HepG2 (cell line): Measurements from ENCODE around the gene SPTSSB. TPM values are rescaled to one million over a fixed set of nuclear protein-coding genes. Genes with fewer than 3 reads are reported as not detected.

Source experiments
- BRCA1 ChIP-seq: sonication (generic); formaldehyde crosslinking; IDR thresholded peaks from 2 replicates; pipeline ENCODE4 v1.4.0; 2020; ENCODE audit warnings: missing genetic modification reagents
- CEBPG ChIP-seq: IDR thresholded peaks from 2 replicates; pipeline ENCODE4 v1.6.1; 2016
- JUND ChIP-seq: sonication (generic); formaldehyde crosslinking; IDR thresholded peaks from 2 replicates; pipeline ENCODE4 v1.8.0; 2022; ENCODE audit warnings: mild to moderate bottlenecking, missing genetic modification reagents
- NFE2L2 ChIP-seq: fragments of 150-350 bp; IDR thresholded peaks from 2 replicates; pipeline ENCODE4 v1.6.1; 2014; ENCODE audit warnings: low read length
- PHF5A ChIP-seq: IDR thresholded peaks from one replicate; pipeline ENCODE4 v1.6.1; 2018; ENCODE audit warnings: low read depth, missing genetic modification reagents; ENCODE audit not compliant: unreplicated experiment
- PRDM15 ChIP-seq: sonication (generic); formaldehyde crosslinking; IDR thresholded peaks from 2 replicates; pipeline ENCODE4 v1.4.0; 2020; ENCODE audit warnings: missing genetic modification reagents
- RFX1 ChIP-seq: fragments of 450-650 bp; IDR thresholded peaks from 2 replicates; pipeline ENCODE4 v1.6.1; 2017
- RFX5 ChIP-seq: IDR thresholded peaks from 2 replicates; pipeline ENCODE4 v1.6.1; 2011; ENCODE audit warnings: low read depth, low read length, improper control_type of control experiment
- RFXANK ChIP-seq: IDR thresholded peaks from 2 replicates; pipeline ENCODE4 v1.6.1; 2016
- TFE3 ChIP-seq: IDR thresholded peaks from 2 replicates; pipeline ENCODE4 v1.6.1; 2016
- TIGD3 ChIP-seq: sonication (generic); formaldehyde crosslinking; IDR thresholded peaks from 2 replicates; pipeline ENCODE4 v1.5.1; 2020; ENCODE audit warnings: mild to moderate bottlenecking, missing genetic modification reagents, borderline replicate concordance
- ZNF317 ChIP-seq: sonication (generic); formaldehyde crosslinking; IDR thresholded peaks from 2 replicates; pipeline ENCODE4 v1.5.0; 2020; ENCODE audit warnings: mild to moderate bottlenecking, missing genetic modification reagents
- ZNF350 ChIP-seq: sonication (generic); formaldehyde crosslinking; IDR thresholded peaks from 2 replicates; pipeline ENCODE4 v1.4.0; 2020; ENCODE audit warnings: mild to moderate bottlenecking, low read depth, missing genetic modification reagents, borderline replicate concordance
- ZNF460 ChIP-seq: sonication (generic); formaldehyde crosslinking; IDR thresholded peaks from 2 replicates; pipeline ENCODE4 v1.5.1; 2020; ENCODE audit warnings: missing genetic modification reagents, mild to moderate bottlenecking, borderline replicate concordance
- ZNF530 ChIP-seq: sonication (generic); formaldehyde crosslinking; IDR thresholded peaks from 2 replicates; pipeline ENCODE4 v1.5.0; 2020; ENCODE audit warnings: low read depth, mild to moderate bottlenecking, missing genetic modification reagents
- ZNF704 ChIP-seq: sonication (generic); formaldehyde crosslinking; IDR thresholded peaks from 2 replicates; pipeline ENCODE4 v1.8.1; 2023; ENCODE audit warnings: mild to moderate bottlenecking, inconsistent platforms, moderate library complexity, missing genetic modification reagents, borderline replicate concordance
- polyA plus RNA-seq, 8 experiments: library from polyadenylated mRNA; depleted of rRNA in 3 of 8; stranded (reverse) in 7 of 8; unstranded in 1 of 8; fragments of >200 nt; fragmentation: Illumina TruSeq in 4 of 8; extraction: Trizol in 4 of 8; gene quantifications; 2 replicates each; pipeline versions ENCODE4 v1.2.1 to v1.2.3, GENCODE V29; 2011 to 2016; ENCODE audit warnings: low read depth in 4 of 8, missing spikeins in 1 of 8, mixed read lengths in 1 of 8; ENCODE audit not compliant: insufficient read depth in 1 of 8
- total RNA-seq, 5 experiments: library from RNA; depleted of rRNA; stranded (reverse); fragments of >200 nt; fragmentation: Illumina TruSeq; extraction: Trizol; gene quantifications; 2 replicates each; pipeline ENCODE4 v1.2.3, GENCODE V29; 2016; ENCODE audit warnings: low read depth in 1 of 5
- TF ChIP-seq, protein P1 (sequence below): sonication (generic); formaldehyde crosslinking; IDR thresholded peaks from 2 replicates; pipeline ENCODE4 v1.5.0; 2020; ENCODE audit warnings: missing genetic modification reagents, mild to moderate bottlenecking, borderline replicate concordance
- TF ChIP-seq, protein P2 (sequence below): fragments of 450-650 bp; IDR thresholded peaks from 2 replicates; pipeline ENCODE4 v1.6.1; 2016

Gene SPTSSB
- total and polyA plus RNA-seq, 2 of the 13 experiments (the other 11 are each of a cell fraction or from before 2014, with no cell fraction given) = 0.51 to 2.4 TPM

- no peak for TF ChIP-seq TIGD3 (CRISPR knock-in tag)
- no peak for TF ChIP-seq PRDM15
- TF ChIP-seq NFE2L2 = no peak
- no peak for TF ChIP-seq JUND (CRISPR knock-in tag)
- TF ChIP-seq, protein P1, sequence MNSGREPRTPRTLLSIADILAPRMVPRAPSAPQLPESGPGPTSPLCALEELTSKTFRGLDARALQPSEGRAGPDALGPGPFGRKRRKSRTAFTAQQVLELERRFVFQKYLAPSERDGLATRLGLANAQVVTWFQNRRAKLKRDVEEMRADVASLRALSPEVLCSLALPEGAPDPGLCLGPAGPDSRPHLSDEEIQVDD (CRISPR knock-in tag) = no peak
- 0 out of 2 replicates have a peak, but pooled peaks have one; percentile 8 for TF ChIP-seq CEBPG (CRISPR knock-in tag)
- no peak for TF ChIP-seq ZNF704 (CRISPR knock-in tag)
- TF ChIP-seq RFX5 = no peak
- TF ChIP-seq BRCA1 = no peak
- no peak for TF ChIP-seq PHF5A (CRISPR knock-in tag)
- no peak for TF ChIP-seq ZNF460 (CRISPR knock-in tag)
- TF ChIP-seq RFXANK (CRISPR knock-in tag) = 0 out of 2 replicates have a peak, but pooled peaks have one; percentile 44
- peak; percentile 69; the same call in 1 of the 2 replicates for TF ChIP-seq TFE3 (CRISPR knock-in tag)
- TF ChIP-seq, protein P2, sequence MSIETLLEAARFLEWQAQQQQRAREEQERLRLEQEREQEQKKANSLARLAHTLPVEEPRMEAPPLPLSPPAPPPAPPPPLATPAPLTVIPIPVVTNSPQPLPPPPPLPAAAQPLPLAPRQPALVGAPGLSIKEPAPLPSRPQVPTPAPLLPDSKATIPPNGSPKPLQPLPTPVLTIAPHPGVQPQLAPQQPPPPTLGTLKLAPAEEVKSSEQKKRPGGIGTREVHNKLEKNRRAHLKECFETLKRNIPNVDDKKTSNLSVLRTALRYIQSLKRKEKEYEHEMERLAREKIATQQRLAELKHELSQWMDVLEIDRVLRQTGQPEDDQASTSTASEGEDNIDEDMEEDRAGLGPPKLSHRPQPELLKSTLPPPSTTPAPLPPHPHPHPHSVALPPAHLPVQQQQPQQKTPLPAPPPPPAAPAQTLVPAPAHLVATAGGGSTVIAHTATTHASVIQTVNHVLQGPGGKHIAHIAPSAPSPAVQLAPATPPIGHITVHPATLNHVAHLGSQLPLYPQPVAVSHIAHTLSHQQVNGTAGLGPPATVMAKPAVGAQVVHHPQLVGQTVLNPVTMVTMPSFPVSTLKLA = no peak
- no peak for TF ChIP-seq ZNF350 (CRISPR knock-in tag)
- no peak for TF ChIP-seq ZNF530 (CRISPR knock-in tag)
- no peak for TF ChIP-seq RFX1
- TF ChIP-seq ZNF317 (CRISPR knock-in tag) = no peak
These were observed 31.5 kb downstream of the SPTSSB start (continued) for GRCh38 chr3:161339517-161340500.
